HCT116 (cell line): ENCODE data around the gene RANBP1.

Source experiments
- EGR1 ChIP-seq: IDR thresholded peaks from 2 replicates; pipeline ENCODE4 v1.6.1; 2012; ENCODE audit warnings: low read depth
- EZH2 ChIP-seq: fragments of 200-600 bp; sonication (generic); IDR thresholded peaks from 2 replicates; pipeline ENCODE4 v1.6.1; 2017; ENCODE audit warnings: antibody characterized with exemption, mixed run types
- POLR2A ChIP-seq: IDR thresholded peaks from 2 replicates; pipeline ENCODE4 v1.7.0; 2011; ENCODE audit warnings: borderline replicate concordance; ENCODE audit not compliant: insufficient read depth, insufficient read length; ENCODE audit errors: extremely low read depth
- RAD21 ChIP-seq: IDR thresholded peaks from 2 replicates; pipeline ENCODE4 v1.6.1; 2012; ENCODE audit warnings: low read depth, mild to moderate bottlenecking
- TF ChIP-seq, protein P1 (sequence below), 3 experiments: fragments of 200-600 bp in 1 of 3; sonication (generic) in 1 of 3; IDR thresholded peaks in 2 of 3; conservative IDR thresholded peaks in 1 of 3; 2 replicates each; pipeline ENCODE4 v1.5.1; 2012 to 2017; ENCODE audit warnings: low read depth in 2 of 3, low read length in 2 of 3, antibody characterized with exemption in 1 of 3, borderline replicate concordance in 1 of 3, control low read depth in 1 of 3, mild to moderate bottlenecking in 1 of 3, mixed read lengths in 1 of 3, mixed run types in 1 of 3, moderate library complexity in 1 of 3; ENCODE audit not compliant: insufficient read depth in 1 of 3

DNA sequence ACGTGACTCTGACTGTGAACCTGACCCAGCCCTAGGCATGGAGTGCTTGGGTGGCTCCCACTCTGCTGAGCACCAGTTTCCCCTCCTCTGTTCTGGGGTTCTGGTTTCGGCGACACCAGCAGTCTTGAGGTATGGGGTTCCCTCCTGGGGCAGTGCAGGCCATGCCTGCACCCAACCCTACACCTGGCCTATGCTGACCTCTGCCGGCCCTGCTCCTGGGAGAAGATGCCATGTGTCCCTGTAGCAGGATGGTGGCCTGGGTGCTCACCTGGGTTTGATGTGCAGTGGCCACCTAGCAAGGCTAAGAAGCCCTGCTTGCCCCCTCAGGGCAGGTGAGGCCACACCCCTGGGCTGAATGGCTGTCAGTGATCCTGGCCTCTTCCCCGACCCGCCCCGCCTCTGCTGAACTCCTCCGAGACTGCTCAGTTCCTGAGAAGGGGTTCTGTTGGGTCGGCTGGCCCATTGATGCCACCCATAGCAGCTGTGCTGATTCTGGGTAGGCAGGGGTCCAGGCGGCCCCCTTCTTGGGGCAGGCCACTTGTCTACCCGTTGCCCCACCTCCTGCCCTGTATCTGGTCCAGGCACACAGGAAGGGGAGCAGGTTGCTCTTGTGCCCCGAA is 18.1 kb downstream of the RANBP1 start:
- TF ChIP-seq POLR2A (no peak), EGR1 (no peak), RAD21 (no peak), EZH2 (no peak)
- TF ChIP-seq, protein P1, sequence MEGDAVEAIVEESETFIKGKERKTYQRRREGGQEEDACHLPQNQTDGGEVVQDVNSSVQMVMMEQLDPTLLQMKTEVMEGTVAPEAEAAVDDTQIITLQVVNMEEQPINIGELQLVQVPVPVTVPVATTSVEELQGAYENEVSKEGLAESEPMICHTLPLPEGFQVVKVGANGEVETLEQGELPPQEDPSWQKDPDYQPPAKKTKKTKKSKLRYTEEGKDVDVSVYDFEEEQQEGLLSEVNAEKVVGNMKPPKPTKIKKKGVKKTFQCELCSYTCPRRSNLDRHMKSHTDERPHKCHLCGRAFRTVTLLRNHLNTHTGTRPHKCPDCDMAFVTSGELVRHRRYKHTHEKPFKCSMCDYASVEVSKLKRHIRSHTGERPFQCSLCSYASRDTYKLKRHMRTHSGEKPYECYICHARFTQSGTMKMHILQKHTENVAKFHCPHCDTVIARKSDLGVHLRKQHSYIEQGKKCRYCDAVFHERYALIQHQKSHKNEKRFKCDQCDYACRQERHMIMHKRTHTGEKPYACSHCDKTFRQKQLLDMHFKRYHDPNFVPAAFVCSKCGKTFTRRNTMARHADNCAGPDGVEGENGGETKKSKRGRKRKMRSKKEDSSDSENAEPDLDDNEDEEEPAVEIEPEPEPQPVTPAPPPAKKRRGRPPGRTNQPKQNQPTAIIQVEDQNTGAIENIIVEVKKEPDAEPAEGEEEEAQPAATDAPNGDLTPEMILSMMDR (IDR thresholded peaks at IDR 0.05 in 2 of 3, conservative IDR thresholded peaks at IDR 0.05 in 1 of 3; ENCODE audit: borderline replicate concordance in 1 of 3, insufficient read depth in 1 of 3, low read depth in 2 of 3, low read length in 2 of 3), result no peak
